Activated CD4-positive, CD25-positive, alpha-beta regulatory T cell treated with anti-CD3 and anti-CD28 coated beads, Interleukin-2, amount 50 U/mL, for 16 hours (primary cell): ENCODE data around the gene UBIAD1.
"Not testable (repeated sequence)": the region's sequence is repeated elsewhere in the genome, so short reads cannot be mapped to it uniquely, and the experiment has no call there.

Experiments
- DNase-seq: peaks from one replicate; pipeline ENCODE4 v3.0.0-alpha.2; 2020; ENCODE audit warnings: low read depth, low spot score

Gene UBIAD1

DNA sequence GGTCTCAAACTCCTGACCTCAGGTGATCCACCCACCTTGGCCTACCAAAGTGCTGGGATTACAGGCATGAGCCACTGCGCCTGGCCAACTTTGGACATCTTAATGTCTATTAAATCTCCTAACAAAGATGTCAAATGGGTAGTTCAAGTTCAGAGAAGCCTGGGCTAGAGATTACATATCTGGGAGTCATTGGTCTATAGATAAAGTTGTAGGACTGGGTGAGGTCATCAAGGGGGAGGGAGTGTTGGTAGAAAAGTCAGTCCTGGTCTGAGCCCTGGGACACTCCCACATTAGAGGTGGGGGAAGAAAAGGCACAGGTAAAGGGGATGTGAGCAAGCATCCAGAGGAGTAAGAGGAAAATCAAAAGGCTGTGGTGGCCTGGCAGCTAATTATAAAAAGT is 6.6 kb downstream of the UBIAD1 start:
- no peak for DNase-seq

DNA sequence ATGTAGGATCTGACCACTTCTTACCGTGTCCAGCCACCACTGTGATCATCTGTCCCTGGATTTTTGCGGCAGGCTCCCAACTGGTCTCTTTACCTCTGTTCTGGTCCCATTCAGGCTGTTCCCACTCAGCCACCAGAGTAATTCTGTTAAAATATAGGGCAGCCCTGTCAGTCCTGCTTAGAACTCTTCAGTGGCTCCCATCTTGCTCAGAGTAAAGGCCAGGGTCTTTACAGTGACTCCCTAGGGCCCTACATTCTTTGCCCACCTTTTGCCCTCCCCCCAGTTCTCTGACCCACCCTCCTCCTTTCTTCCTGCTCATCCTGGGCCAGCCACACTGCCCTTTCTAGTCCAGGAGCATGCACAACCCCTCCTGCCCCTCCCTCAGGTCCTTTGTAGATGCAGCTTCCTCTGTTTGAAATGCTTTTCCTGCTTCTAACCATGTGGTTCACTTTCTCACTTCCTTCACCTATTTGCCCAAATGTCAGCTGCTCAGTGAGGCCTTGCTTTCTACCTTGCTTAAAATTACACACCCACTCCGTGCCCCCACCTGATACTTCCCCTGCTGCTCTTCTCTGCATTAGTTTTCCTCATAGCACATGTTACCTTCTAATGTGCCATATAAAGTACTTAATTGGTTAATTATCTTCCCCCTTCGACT is 7.8 kb downstream of the UBIAD1 start:
- DNase-seq, result no peak

DNA sequence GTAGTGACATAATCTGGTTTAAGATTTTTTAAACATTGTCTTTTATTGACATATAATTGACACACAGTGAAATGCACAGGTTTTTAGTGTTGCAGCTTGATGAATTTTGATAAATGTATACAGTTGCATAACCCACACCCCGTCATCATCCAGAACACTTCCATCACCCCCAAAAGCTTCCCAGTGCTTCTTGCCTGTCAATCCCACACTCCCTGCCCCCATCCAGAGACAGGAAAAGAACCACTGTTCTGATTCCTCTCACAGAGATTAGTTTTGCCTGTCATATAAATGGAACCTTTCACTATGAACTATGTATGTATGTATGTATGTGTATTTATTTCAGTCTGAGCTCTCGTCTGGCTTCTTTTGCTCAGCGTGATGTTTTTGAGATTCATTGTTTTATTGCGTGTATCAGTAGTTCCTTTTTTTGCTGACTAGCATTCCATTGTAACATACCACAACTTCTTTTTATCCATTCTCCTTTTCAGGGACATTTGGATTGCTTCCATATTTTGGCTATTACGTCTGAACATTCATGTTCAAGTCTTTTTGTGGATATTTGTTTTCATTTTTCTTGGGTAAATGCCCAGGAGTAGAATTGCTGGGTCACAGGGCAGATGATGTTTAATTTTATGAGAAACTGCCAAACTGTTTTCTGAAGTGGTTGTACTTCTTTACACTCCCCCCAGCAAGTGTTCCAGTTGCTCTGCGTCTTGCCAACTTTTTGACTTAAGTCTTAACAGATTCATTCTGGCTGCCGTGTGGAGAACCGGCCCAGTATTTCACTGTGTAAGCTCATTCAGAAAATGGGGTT is 8.7 kb downstream of the UBIAD1 start:
- DNase-seq, result no peak

- no peak for DNase-seq
Measured at GRCh38 chr1:11283151-11283550, 10.2 kb downstream of the UBIAD1 start.

DNA sequence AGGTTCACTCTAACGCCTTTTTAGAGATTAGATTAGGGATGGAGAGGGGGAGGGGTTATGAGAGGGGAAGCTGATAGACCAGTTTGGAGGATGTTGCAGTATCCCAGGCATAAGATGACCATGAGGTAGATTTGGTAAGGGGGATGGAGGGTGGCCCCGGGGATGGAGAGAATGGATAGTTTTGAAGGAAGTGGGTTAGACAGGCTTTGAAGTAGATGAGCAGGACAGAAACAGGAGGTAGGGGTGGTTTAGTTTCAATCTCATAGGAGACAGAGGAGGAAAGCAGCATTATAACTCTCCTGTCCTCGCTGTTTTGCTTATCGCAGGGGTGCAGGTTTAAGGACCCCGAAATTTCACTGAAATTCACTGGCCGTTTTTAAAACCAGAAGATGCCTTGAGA is 11.8 kb downstream of the UBIAD1 start:
- DNase-seq, result no peak

DNA sequence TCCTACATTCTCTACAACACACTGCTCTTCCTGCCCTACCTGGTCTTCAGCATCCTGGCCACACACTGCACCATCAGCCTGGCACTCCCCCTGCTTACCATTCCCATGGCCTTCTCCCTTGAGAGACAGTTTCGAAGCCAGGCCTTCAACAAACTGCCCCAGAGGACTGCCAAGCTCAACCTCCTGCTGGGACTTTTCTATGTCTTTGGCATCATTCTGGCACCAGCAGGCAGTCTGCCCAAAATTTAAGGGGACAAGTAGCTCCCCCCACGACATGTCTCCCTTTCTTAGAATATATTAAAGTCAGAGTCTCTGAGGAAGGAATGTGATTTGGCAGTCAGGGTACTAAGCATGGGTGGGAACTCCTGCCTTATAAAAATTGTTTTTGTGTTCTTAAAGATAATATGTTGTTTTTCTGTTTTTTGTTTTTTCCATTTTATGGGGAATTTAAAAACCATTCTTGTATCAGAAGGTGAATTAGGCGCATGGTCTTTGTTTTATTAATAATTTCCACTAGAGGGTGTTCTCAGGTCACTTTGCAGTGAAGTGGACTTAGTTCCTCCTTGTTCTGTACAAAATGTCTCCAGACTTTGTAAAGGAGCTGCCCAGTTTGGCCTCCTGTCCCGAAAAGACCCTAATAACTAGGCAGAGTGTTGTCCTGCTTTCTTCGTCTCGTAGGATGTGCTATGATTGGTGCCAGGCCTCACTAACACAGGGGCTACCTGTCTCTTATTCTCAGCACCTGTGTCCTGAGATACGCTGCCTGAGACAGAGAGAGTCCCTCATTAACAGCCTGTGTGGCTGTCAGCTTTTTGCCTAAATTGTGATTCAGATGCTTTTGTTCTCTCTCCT is 13.1 kb downstream of the UBIAD1 start:
- DNase-seq, result no peak

DNA sequence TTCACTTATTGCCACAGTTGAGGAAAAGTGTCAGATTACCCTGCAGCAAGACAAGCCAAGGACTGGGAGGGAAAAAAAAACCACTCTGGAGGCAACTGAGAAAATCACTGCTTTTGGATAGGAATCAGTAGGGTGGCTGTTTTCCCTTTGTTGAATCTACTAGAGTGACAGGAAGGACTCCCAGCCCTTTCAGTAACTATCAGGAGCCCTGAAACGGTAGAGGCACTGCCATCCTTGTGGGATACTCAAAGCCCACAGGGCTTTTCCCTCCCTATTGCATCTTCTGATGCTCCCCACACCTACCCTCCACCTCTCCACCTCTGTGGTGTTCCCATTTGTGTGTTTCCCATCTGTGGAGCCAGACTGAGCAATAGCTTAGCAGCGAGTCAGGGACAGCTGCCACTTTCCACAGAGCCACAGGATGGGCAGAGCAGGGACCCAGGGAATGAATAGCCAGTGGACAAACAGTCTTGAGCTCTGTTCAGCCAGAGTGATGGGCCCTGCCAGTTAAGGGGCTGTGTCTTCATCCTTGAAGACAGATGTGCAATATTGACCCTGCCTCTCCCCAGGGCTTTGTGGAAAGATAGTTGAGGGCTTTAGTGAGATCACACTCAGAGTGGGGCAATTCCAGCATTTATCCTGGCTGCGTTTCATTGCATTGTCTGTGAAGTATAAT is 13.9 kb downstream of the UBIAD1 start:
- no peak for DNase-seq

- no peak for DNase-seq
Measured at GRCh38 chr1:11289064-11289463, 16.1 kb downstream of the UBIAD1 start.

DNA sequence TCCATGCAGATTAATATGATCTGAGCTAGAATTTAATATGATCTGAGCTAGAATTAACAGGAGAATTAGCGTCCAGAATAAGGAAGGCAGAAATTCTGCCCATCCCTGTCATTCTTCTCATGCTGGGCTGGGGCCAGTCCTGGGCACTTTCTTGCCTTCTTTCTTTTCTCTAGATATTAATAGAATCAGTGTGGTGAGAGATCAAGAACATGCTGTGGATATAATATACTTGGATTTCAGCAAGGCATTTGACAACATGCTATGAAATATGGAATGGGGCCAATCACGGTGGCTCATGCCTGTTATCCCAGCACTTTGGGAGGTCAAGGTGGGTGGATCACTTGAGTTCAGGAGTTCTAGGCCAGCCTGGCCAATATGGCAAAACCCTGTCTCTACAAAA is 18.1 kb downstream of the UBIAD1 start:
- no peak for DNase-seq

- no peak for DNase-seq
Measured at GRCh38 chr1:11293856-11294255, 20.9 kb downstream of the UBIAD1 start.

DNA sequence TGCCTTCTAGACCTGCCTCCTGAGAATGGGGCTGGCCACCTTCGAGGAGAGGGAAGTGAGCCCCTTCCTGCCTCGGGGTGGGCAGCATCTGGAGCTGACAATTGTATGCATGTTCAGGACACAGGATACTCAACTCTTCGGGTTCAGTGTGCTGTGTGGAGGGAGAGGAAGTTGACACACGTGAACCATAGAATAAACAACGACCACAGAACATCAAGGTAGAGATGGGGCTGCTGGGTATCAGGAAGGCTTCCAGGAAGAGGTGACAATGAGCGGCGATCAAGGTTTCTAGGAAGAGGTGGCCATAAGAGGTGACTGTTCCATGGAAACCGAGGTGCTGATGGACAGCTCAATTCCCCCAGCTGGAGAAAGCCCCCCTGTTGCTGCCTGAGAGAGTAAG is 22.0 kb downstream of the UBIAD1 start:
- DNase-seq, result no peak

- DNase-seq, result no peak
Measured at GRCh38 chr1:11295905-11296304, 22.9 kb downstream of the UBIAD1 start.

DNA sequence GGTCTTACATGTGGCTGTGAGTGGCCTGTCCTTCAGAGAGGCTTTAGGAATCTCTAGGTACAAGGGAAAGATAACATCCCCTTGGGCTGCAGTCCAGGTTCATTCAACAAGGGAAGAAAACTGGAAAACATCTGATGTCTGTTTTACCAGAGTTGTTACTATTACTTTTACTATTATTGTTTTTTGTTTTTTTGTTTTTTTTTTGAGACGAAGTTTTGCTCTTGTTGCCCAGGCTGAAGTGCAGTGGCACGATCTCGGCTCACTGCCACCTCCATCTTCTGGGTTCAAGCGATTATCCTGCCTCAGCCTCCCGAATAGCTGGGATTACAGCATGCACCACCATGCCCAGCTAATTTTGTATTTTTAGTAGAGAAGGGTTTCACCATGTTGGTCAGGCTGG is 24.8 kb downstream of the UBIAD1 start:
- DNase-seq, result not testable (repeated sequence)

DNA sequence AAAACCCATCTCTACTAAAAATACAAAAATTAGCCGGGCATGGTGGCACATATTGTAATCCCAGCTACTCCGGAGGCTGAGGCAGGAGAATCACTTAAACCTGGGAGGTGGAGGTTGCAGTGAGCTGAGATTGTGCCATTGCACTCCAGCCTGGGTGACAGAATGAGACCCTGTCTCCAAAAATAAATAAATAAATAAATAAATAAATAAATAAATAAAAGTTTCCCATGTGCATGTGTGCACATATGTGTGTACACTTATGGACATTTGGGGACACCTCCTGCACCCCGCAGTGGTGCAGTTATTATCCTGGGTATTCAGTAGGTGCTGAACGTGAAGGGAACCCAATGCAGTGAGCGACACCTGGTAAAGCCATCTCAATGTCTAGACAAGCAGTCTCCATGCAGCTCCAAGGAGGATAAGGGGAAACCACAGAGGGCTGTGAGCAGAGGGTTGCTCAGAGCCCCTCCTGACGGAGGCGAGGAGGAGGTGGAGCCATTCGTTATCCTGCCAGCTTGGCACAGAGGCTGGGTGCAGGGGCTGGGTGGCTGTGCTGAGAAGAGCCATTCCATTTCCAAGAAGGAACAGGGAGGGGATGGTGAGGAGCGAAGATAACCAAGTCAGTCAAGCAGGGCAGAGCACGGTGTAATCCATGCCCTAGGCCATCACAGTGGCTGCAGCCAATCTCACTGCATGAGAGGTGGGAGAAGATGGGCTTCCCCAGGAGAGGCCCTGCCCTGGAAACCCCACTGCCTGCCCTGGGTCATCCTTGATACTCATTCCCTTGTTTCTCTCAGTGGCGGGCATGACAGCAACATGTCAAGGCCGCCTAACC is 25.6 kb downstream of the UBIAD1 start:
- DNase-seq, result no peak

- no peak for DNase-seq
Measured at GRCh38 chr1:11299225-11299574, 26.2 kb downstream of the UBIAD1 start.

DNA sequence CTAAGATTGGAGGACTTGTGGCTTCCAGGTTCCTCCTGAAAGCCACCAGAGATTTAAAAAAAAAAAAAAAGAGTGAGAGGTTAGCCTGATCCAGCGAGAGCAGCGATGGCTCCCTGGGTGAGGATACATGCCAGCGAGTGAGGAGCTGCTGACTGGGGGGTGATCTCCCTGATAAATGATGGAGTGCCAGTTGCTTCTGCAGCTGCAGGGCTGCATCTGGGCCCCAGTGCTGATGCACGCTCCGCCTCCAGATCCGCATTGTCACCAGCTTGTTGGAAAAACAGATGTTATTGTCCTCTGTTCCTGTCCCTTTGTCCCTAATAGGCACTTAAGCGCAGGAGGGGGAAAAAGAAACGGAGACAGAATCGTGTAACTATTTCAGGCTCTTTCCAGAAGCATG is 28.6 kb downstream of the UBIAD1 start:
- DNase-seq, result no peak

DNA sequence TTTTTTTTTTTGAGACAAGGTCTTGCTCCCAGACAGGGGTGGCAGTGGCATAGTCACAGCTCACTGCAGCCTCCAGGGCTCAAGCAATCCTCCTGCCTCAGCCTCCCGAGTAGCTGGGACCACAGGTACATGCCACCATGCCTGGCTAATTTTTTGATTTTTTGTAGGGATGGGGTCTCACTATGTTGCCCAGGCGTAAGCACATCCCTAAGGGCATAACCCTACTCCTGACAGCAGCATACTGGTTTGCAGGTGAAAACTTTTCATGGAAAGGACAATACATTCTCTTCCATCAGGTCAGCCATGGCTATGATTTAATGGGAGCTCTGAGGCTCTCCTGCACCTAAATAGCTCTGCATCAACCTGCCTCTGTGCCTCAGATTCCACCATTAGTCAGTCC is 29.4 kb downstream of the UBIAD1 start:
- no peak for DNase-seq

DNA sequence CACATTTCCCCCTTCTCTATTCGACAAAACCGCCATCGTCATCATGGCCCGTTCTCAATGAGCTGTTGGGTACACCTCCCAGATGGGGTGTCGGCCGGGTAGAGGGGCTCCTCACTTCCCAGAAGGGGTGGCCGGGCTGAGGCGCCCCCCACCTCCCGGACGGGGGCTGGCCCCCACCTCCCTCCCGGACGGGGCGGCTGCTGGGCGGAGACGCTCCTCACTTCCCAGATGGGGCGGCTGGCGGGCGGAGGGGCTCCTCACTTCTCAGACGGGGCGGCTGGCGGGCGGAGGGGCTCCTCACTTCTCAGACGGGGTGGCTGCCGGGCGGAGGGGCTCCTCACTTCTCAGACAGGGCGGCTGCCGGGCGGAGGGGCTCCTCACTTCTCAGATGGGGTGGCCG is 32.5 kb downstream of the UBIAD1 start:
- not testable (repeated sequence) for DNase-seq

DNA sequence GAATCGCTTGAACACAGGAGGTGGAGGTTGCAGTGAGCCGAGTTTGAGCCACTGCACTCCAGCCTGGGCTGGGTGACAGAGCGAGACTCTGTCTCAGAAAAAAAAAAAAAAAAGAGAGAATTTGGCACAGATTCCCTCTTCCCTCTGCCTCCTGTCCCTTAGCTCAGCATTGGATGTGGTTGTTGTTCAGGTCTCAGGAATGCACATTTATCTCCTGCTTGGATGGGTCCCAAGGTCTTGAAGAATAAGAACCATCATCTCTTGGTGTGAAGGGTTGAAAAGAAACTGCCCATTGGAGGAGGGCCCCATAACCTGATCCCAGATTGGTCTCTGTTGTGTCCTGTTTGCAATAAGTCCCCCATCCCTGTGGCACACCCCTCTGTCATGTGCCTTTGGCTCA is 34.9 kb downstream of the UBIAD1 start:
- DNase-seq, result no peak

DNA sequence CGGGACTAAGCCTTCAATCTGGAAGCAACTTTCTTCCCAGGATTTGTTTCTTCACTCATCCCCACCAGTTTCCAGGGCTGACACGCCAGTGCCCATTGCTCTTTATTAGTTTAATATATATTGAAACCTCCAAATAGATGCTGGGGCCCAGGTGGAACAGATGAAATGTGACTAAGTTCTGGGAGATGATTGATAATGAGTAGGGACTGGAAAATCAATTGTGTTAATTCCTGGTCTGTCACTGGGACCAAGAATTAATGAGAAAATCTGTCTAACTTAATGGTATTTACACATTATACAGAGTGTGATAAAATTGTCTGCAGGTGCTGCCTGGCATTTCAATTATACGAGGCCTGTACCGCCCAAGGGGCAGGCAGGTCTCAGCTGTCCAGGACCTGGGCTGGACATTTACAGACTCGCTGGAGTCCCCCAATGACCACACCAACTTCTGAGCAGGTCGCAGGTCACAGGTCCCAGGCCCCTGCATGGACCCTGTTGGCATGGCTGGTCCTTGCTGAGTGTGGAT is 35.8 kb downstream of the UBIAD1 start:
- no peak for DNase-seq

- DNase-seq, result no peak
Measured at GRCh38 chr1:11309385-11309784, 36.4 kb downstream of the UBIAD1 start.
